Keratinocyte (primary cell): ENCODE data around the gene BBS9. TPM values are rescaled to one million over a fixed set of nuclear protein-coding genes. Genes with fewer than 3 reads are reported as not detected.

Experiments
- DNase-seq: peaks from one replicate; pipeline ENCODE4 v3.0.0-alpha.2; 2011; ENCODE audit warnings: low read depth, missing footprints, low spot score
- FAIRE-seq: peaks from 2 replicates; lab custom pipeline; 2011; peaks lifted over from hg19 to GRCh38; lab: Jason Lieb, UNC
- H2AFZ ChIP-seq: 2 replicates; pipeline ENCODE4 v1.6.0; 2012; ENCODE audit warnings: low read length, control low read depth, inconsistent platforms; ENCODE audit not compliant: control insufficient read depth
- H3K27ac ChIP-seq: 2 replicates; pipeline ENCODE4 v1.5.1; 2011; ENCODE audit warnings: low read length; ENCODE audit not compliant: control insufficient read depth, insufficient read depth
- H3K27me3 ChIP-seq: 3 replicates; pipeline ENCODE4 v1.6.0; 2011; ENCODE audit warnings: low read length; ENCODE audit not compliant: control insufficient read depth, insufficient read depth; ENCODE audit errors: extremely low read depth
- H3K36me3 ChIP-seq, 2 experiments: 2 replicates in 1 of 2; 3 replicates in 1 of 2; pipeline ENCODE4 v1.5.1; 2011; ENCODE audit warnings: low read length in 2 of 2, mild to moderate bottlenecking in 1 of 2; ENCODE audit not compliant: control insufficient read depth in 2 of 2, insufficient read depth in 2 of 2; ENCODE audit errors: extremely low read depth in 1 of 2
- H3K4me1 ChIP-seq: 3 replicates; pipeline ENCODE4 v1.5.1; 2011; ENCODE audit warnings: low read length; ENCODE audit not compliant: control insufficient read depth, insufficient read depth; ENCODE audit errors: extremely low read depth
- H3K4me2 ChIP-seq: 3 replicates; pipeline ENCODE4 v1.6.0; 2011; ENCODE audit warnings: low read depth, low read length; ENCODE audit not compliant: control insufficient read depth, insufficient read depth; ENCODE audit errors: extremely low read depth
- H3K4me3 ChIP-seq, 3 experiments: fragments of 200-600 bp in 1 of 3; sonication (generic) in 1 of 3; 2 replicates in 2 of 3; 3 replicates in 1 of 3; pipeline ENCODE4 v1.5.1; 2011 to 2016; ENCODE audit warnings: low read length in 3 of 3, mild to moderate bottlenecking in 3 of 3, control low read depth in 2 of 3, inconsistent platforms in 1 of 3, low read depth in 1 of 3, mixed read lengths in 1 of 3, mixed run types in 1 of 3, moderate library complexity in 1 of 3; ENCODE audit not compliant: control insufficient read depth in 2 of 3, insufficient read depth in 2 of 3; ENCODE audit errors: extremely low read depth in 1 of 3
- H3K79me2 ChIP-seq: 2 replicates; pipeline ENCODE4 v1.6.0; 2012; ENCODE audit warnings: low read length; ENCODE audit not compliant: control insufficient read depth, insufficient read depth
- H3K9ac ChIP-seq: 3 replicates; pipeline ENCODE4 v1.6.0; 2011; ENCODE audit warnings: low read length; ENCODE audit not compliant: control insufficient read depth, insufficient read depth; ENCODE audit errors: extremely low read depth
- H3K9me1 ChIP-seq: 3 replicates; pipeline ENCODE4 v1.6.0; 2011; ENCODE audit warnings: low read length; ENCODE audit not compliant: control insufficient read depth, insufficient read depth; ENCODE audit errors: extremely low read depth
- H3K9me3 ChIP-seq: 2 replicates; pipeline ENCODE4 v1.5.1; 2012; ENCODE audit warnings: low read depth, low read length; ENCODE audit not compliant: control insufficient read depth
- H4K20me1 ChIP-seq: 3 replicates; pipeline ENCODE4 v1.6.0; 2011; ENCODE audit warnings: low read length; ENCODE audit not compliant: control insufficient read depth, insufficient read depth; ENCODE audit errors: extremely low read depth
- CTCF ChIP-seq, 3 experiments: IDR thresholded peaks in 1 of 3; conservative IDR thresholded peaks in 1 of 3; optimal IDR thresholded peaks in 1 of 3; 2 replicates in 2 of 3; 3 replicates in 1 of 3; pipeline versions ENCODE3 to v1.5.1; 2011; ENCODE audit warnings: low read length in 3 of 3, mild to moderate bottlenecking in 3 of 3, moderate library complexity in 2 of 3, control low read depth in 1 of 3, inconsistent platforms in 1 of 3; ENCODE audit not compliant: insufficient read depth in 2 of 3; ENCODE audit errors: extremely low read depth in 1 of 3
- EZH2 ChIP-seq: IDR thresholded peaks from one replicate; pipeline ENCODE4 v1.6.1; 2012; ENCODE audit warnings: inconsistent platforms, mild to moderate bottlenecking, low read length, moderate library complexity
- dilution Hi-C: fragments of 300-500 bp; cut with MboI; formaldehyde crosslinking; loops from one replicate; pipeline ENCODE4 v1.7.0; 2020; ENCODE audit warnings: low sequenced_read_pairs; ENCODE audit not compliant: extremely low pct_ligation_motif_present
- polyA plus RNA-seq, 5 experiments: library from polyadenylated mRNA; depleted of rRNA in 3 of 5; stranded (reverse) in 3 of 5; stranded (forward) in 1 of 5; unstranded in 1 of 5; fragments of >200 nt; gene quantifications; 1 replicate in 1 of 5; 2 replicates in 3 of 5; 3 replicates in 1 of 5; pipeline versions ENCODE4 v1.2.1 to v1.2.3, GENCODE V29; 2011 to 2012; ENCODE audit warnings: missing spikeins in 2 of 5, low read depth in 1 of 5, low replicate concordance in 1 of 5

The BBS9 gene
- polyA plus RNA-seq, 1 donor (not counting 4 experiments of a cell fraction or from before 2014, with no cell fraction given): 7.6 TPM

GRCh38 chr7:33487998-33488682 is 358.8 kb downstream of the BBS9 start:
- FAIRE-seq: no peak
- Histone ChIP-seq H4K20me1 (no peaks in the 10 kb centered on the region), H2AFZ (no peak overlapping the region), H3K9me1 (no peaks in the 10 kb centered on the region), H3K27ac (no peak overlapping the region), H3K36me3 (no peaks in the 10 kb centered on the region), H3K9ac (no peak overlapping the region), H3K4me1 (no peaks in the 10 kb centered on the region), H3K9me3 (no peaks in the 10 kb centered on the region), H3K4me2 (no peak overlapping the region), H3K27me3 (no peaks in the 10 kb centered on the region), H3K4me3 (no peak overlapping the region), H3K79me2 (no peaks in the 10 kb centered on the region)
- dilution Hi-C loops: no loop called here
- no peak for TF ChIP-seq CTCF (optimal IDR thresholded peaks at IDR 0.05 in 1 of 3, IDR thresholded peaks at IDR 0.05 in 1 of 3, conservative IDR thresholded peaks at IDR 0.05 in 1 of 3; ENCODE audit: extremely low read depth in 1 of 3, insufficient read depth in 2 of 3, low read length in 3 of 3)
- no peak for TF ChIP-seq EZH2
- DNase-seq: no peak

- no peaks in the 10 kb centered on the region for H3K27me3 ChIP-seq
- no peaks in the 10 kb centered on the region for H3K4me1 ChIP-seq
Observed at GRCh38 chr7:33494474-33494873, 365.1 kb downstream of the BBS9 start.

More at GRCh38 chr7:33494474-33494873, 365.1 kb downstream of the BBS9 start:
- H4K20me1 ChIP-seq: no peaks in the 10 kb centered on the region
- FAIRE-seq (no peak), DNase-seq (no peak)
- no peak overlapping the region for H2AFZ ChIP-seq
- H3K4me3 ChIP-seq: no peak overlapping the region
- dilution Hi-C loops: no loop called here
- H3K9me3 ChIP-seq: no peaks in the 10 kb centered on the region
- H3K36me3 ChIP-seq: no peaks in the 10 kb centered on the region
- H3K9ac ChIP-seq: no peak overlapping the region
- no peaks in the 10 kb centered on the region for H3K9me1 ChIP-seq
- H3K4me2 ChIP-seq: no peak overlapping the region
- no peak overlapping the region for H3K27ac ChIP-seq
- no peaks in the 10 kb centered on the region for H3K79me2 ChIP-seq
- no peak for TF ChIP-seq CTCF (optimal IDR thresholded peaks at IDR 0.05 in 1 of 3, IDR thresholded peaks at IDR 0.05 in 1 of 3, conservative IDR thresholded peaks at IDR 0.05 in 1 of 3; ENCODE audit: extremely low read depth in 1 of 3, insufficient read depth in 2 of 3, low read length in 3 of 3)
- no peak for TF ChIP-seq EZH2
